ENCODE measurements around the gene PCDHA3.
A peak's percentile ranks its signal among the peaks of the same experiment; 100 is the strongest.
"Not testable (repeated sequence)": the region's sequence is repeated elsewhere in the genome, so short reads cannot be mapped to it uniquely, and the experiment has no call there.

Gene PCDHA3

DNA sequence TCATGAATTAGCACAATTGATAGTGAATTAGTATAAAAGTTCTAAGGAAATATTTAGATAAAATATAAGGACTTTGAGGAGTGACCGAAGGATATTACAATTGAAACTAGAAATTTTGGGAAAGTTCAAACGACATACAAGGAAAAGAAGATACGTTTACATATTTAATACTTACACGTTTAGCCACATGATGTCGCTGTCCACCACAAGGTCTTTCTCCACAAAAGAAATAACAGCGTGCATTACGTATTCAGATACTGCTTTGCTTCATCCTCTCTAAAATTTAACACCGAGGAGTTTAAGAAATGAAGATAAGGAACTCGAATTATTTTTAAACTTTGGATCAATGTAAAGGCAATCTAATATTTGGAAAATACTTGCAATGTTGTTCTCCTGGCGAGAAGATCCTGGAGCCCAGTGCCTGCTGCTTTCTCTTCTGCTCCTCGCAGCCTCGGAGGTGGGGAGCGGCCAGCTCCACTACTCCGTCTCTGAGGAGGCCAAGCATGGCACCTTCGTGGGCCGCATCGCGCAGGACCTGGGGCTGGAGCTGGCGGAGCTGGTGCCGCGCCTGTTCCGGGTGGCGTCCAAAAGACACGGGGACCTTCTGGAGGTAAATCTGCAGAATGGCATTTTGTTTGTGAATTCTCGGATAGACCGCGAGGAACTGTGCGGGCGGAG, at the start of gene PCDHA3:
PCDHA3 (plus strand) TSS at position 242 of the 678 bp plus-strand sequence.
- peak; percentile 6 for DNase-seq (ENCODE audit: low read depth)
- TF ChIP-seq, protein P1, sequence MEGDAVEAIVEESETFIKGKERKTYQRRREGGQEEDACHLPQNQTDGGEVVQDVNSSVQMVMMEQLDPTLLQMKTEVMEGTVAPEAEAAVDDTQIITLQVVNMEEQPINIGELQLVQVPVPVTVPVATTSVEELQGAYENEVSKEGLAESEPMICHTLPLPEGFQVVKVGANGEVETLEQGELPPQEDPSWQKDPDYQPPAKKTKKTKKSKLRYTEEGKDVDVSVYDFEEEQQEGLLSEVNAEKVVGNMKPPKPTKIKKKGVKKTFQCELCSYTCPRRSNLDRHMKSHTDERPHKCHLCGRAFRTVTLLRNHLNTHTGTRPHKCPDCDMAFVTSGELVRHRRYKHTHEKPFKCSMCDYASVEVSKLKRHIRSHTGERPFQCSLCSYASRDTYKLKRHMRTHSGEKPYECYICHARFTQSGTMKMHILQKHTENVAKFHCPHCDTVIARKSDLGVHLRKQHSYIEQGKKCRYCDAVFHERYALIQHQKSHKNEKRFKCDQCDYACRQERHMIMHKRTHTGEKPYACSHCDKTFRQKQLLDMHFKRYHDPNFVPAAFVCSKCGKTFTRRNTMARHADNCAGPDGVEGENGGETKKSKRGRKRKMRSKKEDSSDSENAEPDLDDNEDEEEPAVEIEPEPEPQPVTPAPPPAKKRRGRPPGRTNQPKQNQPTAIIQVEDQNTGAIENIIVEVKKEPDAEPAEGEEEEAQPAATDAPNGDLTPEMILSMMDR (conservative IDR thresholded peaks at IDR 0.05; ENCODE audit: low read depth, low read length) = no peak
- no peak within 1 kb of the TSS for H3K4me3 ChIP-seq (ENCODE audit: low read depth, low read length)

GRCh38 chr5:140753561-140753960, 47.3 kb upstream of the PCDHA3 start:
- TF ChIP-seq, protein P1 (conservative IDR thresholded peaks at IDR 0.05; ENCODE audit: low read depth, low read length) = no peak
- no peak overlapping the region for H3K4me3 ChIP-seq (ENCODE audit: low read depth, low read length)
- DNase-seq (ENCODE audit: low read depth) = no peak

GRCh38 chr5:140764177-140764973, 36.5 kb upstream of the PCDHA3 start:
- peak; percentile 2 for DNase-seq (ENCODE audit: low read depth)
- TF ChIP-seq, protein P1 (conservative IDR thresholded peaks at IDR 0.05; ENCODE audit: low read depth, low read length) = no peak
- no peak overlapping the region for H3K4me3 ChIP-seq (ENCODE audit: low read depth, low read length)

- TF ChIP-seq, protein P1 (conservative IDR thresholded peaks at IDR 0.05; ENCODE audit: low read depth, low read length) = no peak
- no peak overlapping the region for H3K4me3 ChIP-seq (ENCODE audit: low read depth, low read length)
- no peak for DNase-seq (ENCODE audit: low read depth)
Observed at GRCh38 chr5:140767444-140767843, 33.4 kb upstream of the PCDHA3 start.

- TF ChIP-seq, protein P1 (conservative IDR thresholded peaks at IDR 0.05; ENCODE audit: low read depth, low read length) = no peak
- no peak for DNase-seq (ENCODE audit: low read depth)
- H3K4me3 ChIP-seq (ENCODE audit: low read depth, low read length) = no peak overlapping the region
Observed at GRCh38 chr5:140780512-140780911, 20.3 kb upstream of the PCDHA3 start.

DNA sequence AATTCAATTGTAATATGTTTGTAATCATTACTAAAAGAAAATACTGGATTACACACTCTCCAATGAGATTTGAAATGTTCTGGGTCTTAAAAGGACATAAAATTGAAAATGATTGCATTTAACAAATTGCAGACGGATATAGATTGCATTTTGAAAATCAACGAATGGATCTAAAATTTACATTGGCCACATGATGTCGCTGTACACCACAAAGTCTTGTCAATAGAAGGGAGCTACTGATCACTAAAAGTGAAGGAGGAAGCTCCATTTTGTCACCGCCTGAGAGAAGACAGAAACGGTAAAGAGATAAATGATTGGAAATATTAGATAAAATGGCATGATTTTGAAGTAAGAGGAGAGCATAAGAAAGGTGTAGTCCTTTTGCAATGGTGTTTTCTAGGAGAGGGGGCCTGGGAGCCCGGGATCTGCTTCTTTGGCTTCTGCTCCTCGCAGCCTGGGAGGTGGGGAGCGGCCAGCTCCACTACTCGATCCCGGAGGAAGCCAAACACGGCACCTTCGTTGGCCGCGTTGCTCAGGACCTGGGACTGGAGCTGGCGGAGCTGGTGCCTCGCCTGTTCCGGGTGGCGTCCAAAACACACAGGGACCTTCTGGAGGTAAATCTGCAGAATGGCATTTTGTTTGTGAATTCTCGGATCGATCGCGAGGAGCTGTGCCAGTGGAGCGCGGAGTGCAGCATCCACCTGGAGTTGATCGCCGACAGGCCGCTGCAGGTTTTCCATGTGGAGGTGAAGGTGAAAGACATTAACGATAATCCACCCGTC, 14.8 kb upstream of the PCDHA3 start, which contains the start of gene PCDHA1:
PCDHA1 (plus strand) TSS at position 236 of the 782 bp plus-strand sequence.
- TF ChIP-seq, protein P1 (conservative IDR thresholded peaks at IDR 0.05; ENCODE audit: low read depth, low read length) = no peak
- H3K4me3 ChIP-seq (ENCODE audit: low read depth, low read length) = no peak within 1 kb of the TSS
- DNase-seq (ENCODE audit: low read depth) = no peak

DNA sequence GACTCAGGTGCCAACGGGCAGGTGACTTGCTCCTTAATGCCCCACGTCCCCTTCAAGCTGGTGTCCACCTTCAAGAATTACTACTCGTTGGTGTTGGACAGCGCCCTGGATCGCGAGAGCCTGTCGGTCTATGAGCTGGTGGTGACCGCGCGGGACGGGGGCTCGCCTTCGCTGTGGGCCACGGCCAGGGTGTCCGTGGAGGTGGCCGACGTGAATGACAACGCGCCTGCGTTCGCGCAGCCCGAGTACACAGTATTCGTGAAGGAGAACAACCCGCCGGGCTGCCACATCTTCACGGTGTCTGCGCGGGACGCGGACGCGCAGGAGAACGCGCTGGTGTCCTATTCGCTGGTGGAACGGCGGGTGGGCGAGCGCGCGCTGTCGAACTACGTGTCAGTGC, 13.4 kb upstream of the PCDHA3 start:
- DNase-seq (ENCODE audit: low read depth); H3K4me3 ChIP-seq (ENCODE audit: low read depth, low read length): not testable (repeated sequence)

- not testable (repeated sequence) for DNase-seq (ENCODE audit: low read depth); H3K4me3 ChIP-seq (ENCODE audit: low read depth, low read length)
Observed at GRCh38 chr5:140787849-140788504, 12.9 kb upstream of the PCDHA3 start.

Data from choroid plexus epithelial cell (primary cell).